Stimulated activated CD4-positive, alpha-beta T cell treated with anti-CD3 and anti-CD28 coated beads, Interleukin-2, amount 100 ng/mL, for 24 hours (primary cell): ENCODE data around the gene FAM50A.

ENCODE experiments used
- DNase-seq, 2 donors: peaks; one replicate each; pipeline ENCODE4 v3.0.0-alpha.2; 2020

FAM50A gene

GRCh38 chrX:154440623-154441357 lies 3.2 kb upstream of the FAM50A start:
- DNase-seq: no peak

GRCh38 chrX:154441564-154441963 lies 2.4 kb upstream of the FAM50A start:
- no peak for DNase-seq

GRCh38 chrX:154441984-154442707 lies 1.8 kb upstream of the FAM50A start:
- DNase-seq: no peak

DNA sequence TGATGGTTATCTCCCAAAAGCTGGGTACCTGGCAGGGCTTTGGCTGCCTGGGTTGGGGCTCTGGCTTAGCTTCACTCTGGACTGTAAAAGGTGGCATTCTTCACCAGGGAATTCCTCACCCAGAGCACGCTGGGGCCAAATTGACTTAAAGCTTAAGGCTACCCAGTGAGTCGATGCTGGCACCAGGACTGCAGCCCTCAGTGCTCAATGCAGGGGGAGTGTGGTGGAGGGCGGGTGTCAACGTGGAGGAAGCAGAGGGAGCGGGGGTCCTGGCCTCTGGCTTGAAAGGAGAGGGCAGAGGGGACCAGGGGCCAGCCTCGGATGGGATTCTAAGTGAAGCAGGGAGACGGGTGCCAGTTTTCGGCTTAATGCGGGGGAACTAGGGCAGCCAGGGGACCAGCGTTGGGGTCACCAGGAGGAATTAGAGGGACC lies 446 bp upstream of the FAM50A start:
- DNase-seq: no peak

- no peak for DNase-seq
These were observed 860 bp downstream of the FAM50A start for GRCh38 chrX:154444755-154445246.

- DNase-seq: no peak
These were observed 1.8 kb downstream of the FAM50A start for GRCh38 chrX:154445776-154446175.

DNA sequence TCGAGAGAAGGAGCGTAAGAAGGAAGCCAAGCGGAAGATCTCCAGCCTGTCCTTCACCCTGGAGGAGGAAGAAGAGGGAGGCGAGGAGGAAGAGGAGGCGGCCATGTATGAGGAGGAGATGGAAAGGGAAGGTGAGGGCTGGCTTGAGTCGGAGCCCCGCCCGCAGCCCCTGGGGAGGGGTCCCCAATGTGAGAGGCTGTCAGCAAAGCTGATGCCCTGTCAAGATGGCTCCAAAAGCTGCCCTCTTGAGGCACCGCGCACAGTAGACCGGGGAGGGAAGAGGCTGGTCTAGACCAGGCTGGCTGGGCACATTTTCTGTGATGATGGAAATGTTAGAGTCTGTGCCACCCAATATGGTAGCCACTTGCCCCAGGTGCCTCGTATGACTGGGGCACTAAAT lies 2.5 kb downstream of the FAM50A start:
- no peak for DNase-seq

DNA sequence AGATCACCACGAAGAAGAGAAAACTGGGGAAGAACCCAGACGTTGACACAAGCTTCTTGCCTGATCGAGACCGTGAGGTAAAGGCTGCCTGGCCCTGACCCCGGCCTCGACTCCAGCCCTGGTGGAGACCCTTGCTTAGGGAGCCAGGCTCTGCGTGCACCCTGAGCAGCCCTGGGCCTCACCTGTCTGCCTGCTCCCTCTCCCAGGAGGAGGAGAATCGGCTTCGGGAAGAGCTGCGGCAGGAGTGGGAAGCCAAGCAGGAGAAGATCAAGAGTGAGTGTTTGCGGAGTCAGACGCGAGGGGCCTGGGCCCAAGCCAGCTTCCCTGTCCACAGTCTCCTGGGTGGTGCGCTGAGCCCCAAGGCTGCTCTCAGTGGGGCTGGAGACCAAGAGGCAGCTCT lies 4.5 kb downstream of the FAM50A start:
- DNase-seq: no peak

GRCh38 chrX:154449618-154450017 lies 5.7 kb downstream of the FAM50A start:
- no peak for DNase-seq

GRCh38 chrX:154450312-154450711 lies 6.4 kb downstream of the FAM50A start:
- DNase-seq: no peak

DNA sequence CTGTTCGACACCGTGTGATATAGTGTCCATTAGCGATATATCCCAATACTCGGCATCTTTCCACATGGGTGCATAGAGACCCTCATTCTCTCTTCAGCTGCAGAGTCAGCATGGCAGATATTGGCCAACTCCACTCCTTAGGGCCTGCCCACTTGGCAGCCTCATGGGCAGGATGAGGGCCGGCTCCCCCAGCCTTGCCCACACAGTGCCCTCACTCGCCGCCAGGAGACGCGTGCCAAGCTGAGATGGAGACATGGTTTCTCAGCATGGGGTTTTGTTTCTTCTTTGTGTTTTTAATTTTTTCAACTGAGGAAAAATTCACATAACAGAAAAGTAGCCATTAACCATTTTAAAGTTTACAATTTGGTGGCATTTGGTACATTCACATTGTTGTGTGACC lies 8.9 kb downstream of the FAM50A start:
- DNase-seq: no peak

- DNase-seq: peak; percentile 42 to 55
These were observed 13.7 kb downstream of the FAM50A start for GRCh38 chrX:154457491-154458115.

- peak; percentile 66 to 68 for DNase-seq
These were observed 14.4 kb downstream of the FAM50A start, which contains the start of gene PLXNA3 for GRCh38 chrX:154458116-154458953. Gene PLXNA3, plus strand, starts transcription at chrX:154458281. Its CDS starts 1,903 bp downstream, at chrX:154460184.

DNA sequence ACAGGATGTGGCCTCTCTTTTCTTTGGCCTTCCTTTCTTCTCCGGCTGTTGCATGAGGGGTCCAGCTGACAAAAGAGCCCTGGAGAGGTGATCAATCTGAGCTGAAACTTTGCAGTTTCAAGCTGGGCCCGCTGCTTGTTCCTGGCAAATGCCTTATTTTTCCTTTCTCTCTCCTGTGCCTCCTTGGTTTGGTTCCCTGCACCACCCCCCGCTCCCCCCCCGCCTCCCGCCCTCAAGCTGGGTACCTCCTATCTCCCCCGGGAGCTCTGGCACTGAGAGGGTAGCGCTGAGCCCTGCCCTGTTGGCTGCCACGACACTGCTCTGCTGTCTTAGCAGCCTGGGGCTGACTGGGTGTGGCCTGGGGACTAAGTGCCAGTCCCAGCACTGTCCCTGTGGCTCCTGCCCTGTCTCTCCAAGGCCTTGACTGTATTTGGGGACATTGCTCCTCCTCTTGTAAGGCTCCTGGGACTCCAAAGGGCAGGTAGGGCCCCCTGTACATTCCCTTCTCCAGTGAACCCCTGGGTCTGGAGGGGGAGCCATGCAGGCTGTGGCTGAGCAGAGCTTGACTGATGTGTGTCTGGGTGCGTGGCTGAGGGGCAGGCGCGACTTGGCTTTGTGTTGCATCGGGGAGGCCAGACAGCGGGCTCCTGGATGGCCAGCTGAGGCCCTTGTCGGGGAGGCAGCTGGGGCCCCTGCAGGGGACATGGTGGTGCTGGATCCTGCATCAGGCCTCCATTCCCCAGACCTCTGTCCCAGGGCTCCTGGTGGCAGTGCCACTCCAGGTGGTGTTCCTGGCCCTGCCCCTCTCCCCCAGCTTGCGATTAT lies 15.2 kb downstream of the FAM50A start:
- DNase-seq: no peak

DNA sequence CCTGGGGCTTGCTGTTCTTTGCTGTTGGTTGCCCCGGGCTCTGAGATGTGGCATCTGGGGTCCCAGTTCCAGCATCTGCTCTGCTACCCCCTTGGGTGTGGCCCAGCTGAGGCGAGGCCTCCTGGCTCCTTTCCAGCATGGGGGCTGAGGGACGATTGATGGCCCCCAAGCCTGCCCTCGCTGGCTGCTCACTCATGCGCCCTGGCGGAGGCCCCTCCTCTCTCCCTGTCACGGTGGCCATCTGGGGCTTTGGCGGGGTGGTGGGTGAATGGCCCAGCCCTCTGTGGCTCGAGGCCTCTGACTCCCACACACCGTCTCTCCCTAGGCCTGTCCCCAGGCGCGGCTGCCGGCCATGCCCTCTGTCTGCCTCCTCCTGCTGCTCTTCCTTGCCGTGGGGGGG lies 15.9 kb downstream of the FAM50A start:
- no peak for DNase-seq

- DNase-seq: no peak
These were observed 16.4 kb downstream of the FAM50A start for GRCh38 chrX:154460326-154460725.

DNA sequence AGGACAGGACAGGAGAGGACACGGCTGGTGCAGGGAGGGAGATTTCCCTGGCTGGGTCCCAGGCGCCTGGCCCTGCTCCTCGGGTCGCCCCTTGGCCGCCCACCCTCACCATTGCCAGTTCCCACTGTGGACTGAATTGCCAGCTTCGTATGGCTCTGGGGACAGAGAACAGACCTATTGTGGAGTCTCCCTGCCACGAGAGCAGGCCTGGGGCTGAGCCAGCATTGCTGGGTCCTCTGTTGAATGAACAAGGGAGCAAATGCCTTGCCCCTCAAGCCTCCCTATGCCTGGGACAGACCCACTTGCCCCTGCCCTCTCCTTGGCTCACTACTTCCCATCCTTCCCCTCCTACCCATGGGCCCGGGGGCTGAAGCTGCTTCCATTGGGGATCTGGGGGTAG lies 18.5 kb downstream of the FAM50A start:
- no peak for DNase-seq

DNA sequence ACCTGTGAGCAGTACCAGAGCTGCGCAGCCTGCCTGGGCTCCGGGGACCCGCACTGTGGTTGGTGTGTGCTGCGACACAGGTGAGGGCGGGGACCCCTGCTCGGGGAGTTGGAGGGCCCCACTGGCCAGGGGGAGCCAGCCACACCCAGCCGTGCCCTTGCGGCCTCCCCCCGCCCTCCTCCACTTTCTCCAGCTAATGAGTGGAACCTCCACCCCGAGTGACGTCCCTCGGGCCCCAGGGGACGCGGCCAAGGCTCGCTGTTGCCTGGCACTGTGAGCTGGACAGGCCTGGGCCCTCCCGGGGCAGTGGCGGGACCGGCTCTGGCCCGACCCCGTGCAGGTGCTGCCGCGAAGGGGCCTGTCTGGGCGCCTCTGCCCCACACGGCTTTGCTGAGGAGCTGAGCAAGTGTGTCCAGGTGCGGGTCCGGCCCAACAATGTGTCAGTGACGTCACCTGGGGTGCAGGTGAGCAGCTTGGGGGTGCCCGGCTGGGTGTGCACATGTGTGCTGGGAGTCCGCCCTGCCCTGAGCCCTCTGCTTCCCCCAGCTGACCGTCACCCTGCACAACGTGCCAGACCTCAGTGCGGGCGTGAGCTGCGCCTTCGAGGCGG lies 19.8 kb downstream of the FAM50A start:
- DNase-seq: no peak

GRCh38 chrX:154464806-154465365 lies 20.9 kb downstream of the FAM50A start:
- no peak for DNase-seq

DNA sequence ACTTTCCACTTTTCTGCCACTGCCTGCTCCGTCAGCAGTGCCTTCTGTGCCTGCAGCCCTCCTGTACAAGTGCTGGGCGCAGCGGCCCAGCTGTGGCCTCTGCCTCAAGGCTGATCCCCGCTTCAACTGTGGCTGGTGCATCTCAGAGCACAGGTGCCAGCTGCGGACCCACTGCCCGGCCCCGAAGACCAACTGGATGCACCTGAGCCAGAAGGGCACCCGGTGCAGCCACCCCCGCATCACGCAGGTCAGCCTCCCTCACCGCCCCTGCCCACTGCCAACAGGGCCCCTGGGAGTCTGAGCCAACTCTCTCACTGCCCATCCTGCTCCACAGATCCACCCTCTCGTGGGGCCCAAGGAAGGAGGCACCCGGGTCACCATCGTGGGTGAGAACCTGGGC lies 21.7 kb downstream of the FAM50A start:
- no peak for DNase-seq

GRCh38 chrX:154466036-154466435 lies 22.1 kb downstream of the FAM50A start:
- DNase-seq: no peak
